Esophagus squamous epithelium (tissue), 5 donors: ENCODE measurements around the gene ESYT2. TPM values are rescaled to one million over a fixed set of nuclear protein-coding genes. Genes with fewer than 3 reads are reported as not detected.
A peak's percentile ranks its signal among the peaks of the same experiment; 100 is the strongest.

Source experiments
- DNase-seq: peaks from one replicate; lab custom pipeline; 2025; lab: John Stamatoyannopoulos, UW
- H3K27ac ChIP-seq, 4 donors: fragments of 200-600 bp; sonication (generic); one replicate each; pipeline ENCODE4 v1.5.1; 2016 to 2019; ENCODE audit warnings: mild to moderate bottlenecking in 1 of 4
- H3K27me3 ChIP-seq, 4 donors: fragments of 200-600 bp; sonication (generic); 1 replicate in 3 of 4; 2 replicates in 1 of 4; pipeline versions ENCODE4 v1.5.1 to v1.6.0; 2017 to 2021; ENCODE audit warnings: antibody characterized with exemption in 1 of 4
- H3K36me3 ChIP-seq, 3 donors: fragments of 200-600 bp; sonication (generic); one replicate each; pipeline ENCODE4 v1.5.1; 2016 to 2019
- H3K4me1 ChIP-seq, 3 donors: fragments of 200-600 bp; sonication (generic); one replicate each; pipeline ENCODE4 v1.5.1; 2017 to 2019
- H3K4me3 ChIP-seq, 4 donors: fragments of 200-600 bp; sonication (generic); 1 replicate in 3 of 4; 2 replicates in 1 of 4; pipeline ENCODE4 v1.5.1; 2016 to 2019; ENCODE audit warnings: mild to moderate bottlenecking in 2 of 4, moderate library complexity in 1 of 4
- H3K9me3 ChIP-seq, 3 donors: fragments of 200-600 bp; sonication (generic); one replicate each; pipeline ENCODE4 v1.5.1; 2016 to 2019
- CTCF ChIP-seq, 6 experiments: fragments of 450-650 bp in 4 of 6; fragments of 200-600 bp in 2 of 6; sonication (generic) in 2 of 6; IDR thresholded peaks; one replicate each; pipeline ENCODE4 v1.5.1; 2016 to 2019; ENCODE audit warnings: antibody characterized with exemption in 6 of 6, mild to moderate bottlenecking in 4 of 6, moderate library complexity in 4 of 6
- POLR2A ChIP-seq, 4 donors: fragments of 450-650 bp; IDR thresholded peaks; one replicate each; pipeline ENCODE4 v1.6.1; 2017; ENCODE audit warnings: antibody characterized with exemption in 4 of 4, mild to moderate bottlenecking in 4 of 4, moderate library complexity in 3 of 4
- WGBS, 2 donors: methylation state at CpG; one replicate each; pipeline ENCODE4 v1.1.5; 2018; 5-methylcytosine and 5-hydroxymethylcytosine counted together
- intact Hi-C: fragments of 100-400 bp; cut with DNase I; formaldehyde crosslinking; loops from one replicate; pipeline ENCODE4 v1.15.0; 2022
- total RNA-seq, 4 donors: library from RNA; depleted of rRNA; stranded (reverse); fragments of >200 nt; gene quantifications; one replicate each; pipeline ENCODE4 v1.1.0, GENCODE V29; 2016
- donor health status: DM: yes; HTN: yes; CAD: no.

The ESYT2 gene
- total RNA-seq, 4 donors from 2014 or later: 52.1 to 94.2 (median 60.5) TPM

- H3K36me3 ChIP-seq: peaks cover 0 to 100% (median 26%) of the 10 kb centered on the region in 3 donors
Measured at GRCh38 chr7:158760936-158761335, 68.4 kb downstream of the ESYT2 start.

GRCh38 chr7:158760445-158760764, 68.9 kb downstream of the ESYT2 start:
- H3K4me1 ChIP-seq: peaks cover 0 to 4% (median 0%) of the 10 kb centered on the region in 3 donors
- no peak for DNase-seq
- intact Hi-C loops: no loop called here
- H3K27me3 ChIP-seq: no peaks in the 10 kb centered on the region
- TF ChIP-seq POLR2A (IDR thresholded peaks at IDR 0.05): no peak
- TF ChIP-seq CTCF (IDR thresholded peaks at IDR 0.05): no peak
- H3K9me3 ChIP-seq: no peaks in the 10 kb centered on the region
- peaks cover 0 to 100% (median 26%) of the 10 kb centered on the region in 3 donors for H3K36me3 ChIP-seq
- 83 to 98% methylated on average over 3 of the region's 3 CpGs for WGBS, 2 donors
- no peak overlapping the region for H3K4me3 ChIP-seq
- H3K27ac ChIP-seq: no peak overlapping the region

More at GRCh38 chr7:158760936-158761335, 68.4 kb downstream of the ESYT2 start:
- TF ChIP-seq CTCF (IDR thresholded peaks at IDR 0.05): peak in 1 of 6 experiments; percentile 7
- no peak for TF ChIP-seq POLR2A (IDR thresholded peaks at IDR 0.05)
- Histone ChIP-seq H3K27me3 (no peaks in the 10 kb centered on the region), H3K4me1 (no peaks in the 10 kb centered on the region), H3K27ac (no peak overlapping the region), H3K4me3 (no peak overlapping the region), H3K9me3 (no peaks in the 10 kb centered on the region)
- intact Hi-C loops: no loop called here
- DNase-seq: no peak
- WGBS, 2 donors: 84% methylated on average over 8 of the region's 8 CpGs

- no peak for TF ChIP-seq CTCF (IDR thresholded peaks at IDR 0.05)
- no peak for TF ChIP-seq POLR2A (IDR thresholded peaks at IDR 0.05)
- H3K4me3 ChIP-seq: no peak overlapping the region
- H3K4me1 ChIP-seq: peaks cover 0 to 9% (median 0%) of the 10 kb centered on the region in 3 donors
- no peaks in the 10 kb centered on the region for H3K27me3 ChIP-seq
- intact Hi-C loops: no loop called here
- H3K9me3 ChIP-seq: no peaks in the 10 kb centered on the region
- no peak for DNase-seq
- no peak overlapping the region for H3K27ac ChIP-seq
- 89 to 90% methylated on average over 14 of the region's 14 CpGs for WGBS, 2 donors
- peaks cover 3 to 100% (median 24%) of the 10 kb centered on the region in 3 donors for H3K36me3 ChIP-seq
Measured at GRCh38 chr7:158759749-158760444, 69.4 kb downstream of the ESYT2 start.

- 88 to 90% methylated on average over 4 of the region's 4 CpGs for WGBS, 2 donors
- intact Hi-C loops: no loop called here
- peaks cover 8 to 100% (median 18%) of the 10 kb centered on the region in 3 donors for H3K36me3 ChIP-seq
Measured at GRCh38 chr7:158759245-158759614, 70.1 kb downstream of the ESYT2 start.

More at GRCh38 chr7:158759245-158759614, 70.1 kb downstream of the ESYT2 start:
- TF ChIP-seq CTCF (IDR thresholded peaks at IDR 0.05) (no peak), POLR2A (IDR thresholded peaks at IDR 0.05) (no peak)
- no peak for DNase-seq
- Histone ChIP-seq H3K9me3 (no peaks in the 10 kb centered on the region), H3K27ac (no peak overlapping the region), H3K4me1 (peaks cover 0 to 14% (median 0%) of the 10 kb centered on the region in 3 donors), H3K4me3 (no peak overlapping the region), H3K27me3 (no peaks in the 10 kb centered on the region)
